D721Med (cell line): Measurements from ENCODE around the gene DIP2C.

Experiments used
- DNase-seq: peaks from one replicate; pipeline ENCODE4 v3.0.0; 2011; ENCODE audit warnings: low spot score; ENCODE audit not compliant: insufficient read length
- FAIRE-seq: peaks from 2 replicates; lab custom pipeline; 2011; peaks lifted over from hg19 to GRCh38; lab: Jason Lieb, UNC
- CTCF ChIP-seq: IDR thresholded peaks from 2 replicates; pipeline ENCODE4 v1.5.1; 2012; ENCODE audit warnings: mild to moderate bottlenecking, control low read depth; ENCODE audit not compliant: insufficient read depth; ENCODE audit errors: missing control alignments

Gene DIP2C

GRCh38 chr10:507908-508444, 181.5 kb downstream of the DIP2C start:
- TF ChIP-seq CTCF, result no peak
- DNase-seq (no peak), FAIRE-seq (no peak)

- TF ChIP-seq CTCF, result no peak
- FAIRE-seq (no peak), DNase-seq (no peak)
These were observed 182.1 kb downstream of the DIP2C start for GRCh38 chr10:507355-507699.

GRCh38 chr10:506451-507354, 182.8 kb downstream of the DIP2C start:
- no peak for TF ChIP-seq CTCF

DNA sequence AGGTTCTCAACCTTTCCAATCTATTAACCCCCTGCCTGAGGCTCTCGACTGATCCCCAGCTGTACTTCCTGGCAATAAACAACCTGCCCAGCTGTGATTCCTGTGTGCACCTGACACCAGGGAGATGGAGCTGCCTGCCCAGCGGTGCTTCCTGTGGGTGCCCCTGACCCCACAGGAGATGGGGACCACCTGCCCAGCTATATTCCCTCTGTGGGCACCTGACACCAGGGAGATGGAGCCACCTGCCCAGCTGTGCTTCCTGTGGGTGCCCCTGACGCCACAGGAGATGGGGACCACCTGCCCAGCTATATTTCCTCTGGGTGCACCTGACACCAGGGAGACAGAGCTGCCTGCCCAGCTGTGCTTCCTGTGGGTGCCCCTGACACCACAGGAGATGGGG, 184.0 kb downstream of the DIP2C start:
- no peak for TF ChIP-seq CTCF
- DNase-seq, result no peak
- no peak for FAIRE-seq

More at GRCh38 chr10:506451-507354, 182.8 kb downstream of the DIP2C start:
- no peak for DNase-seq
- no peak for FAIRE-seq

- FAIRE-seq (no peak), DNase-seq (no peak)
- no peak for TF ChIP-seq CTCF
These were observed 184.7 kb downstream of the DIP2C start for GRCh38 chr10:504806-505205.

- FAIRE-seq, result no peak
- no peak for TF ChIP-seq CTCF
- DNase-seq, result no peak
These were observed 185.3 kb downstream of the DIP2C start for GRCh38 chr10:504121-504611.

DNA sequence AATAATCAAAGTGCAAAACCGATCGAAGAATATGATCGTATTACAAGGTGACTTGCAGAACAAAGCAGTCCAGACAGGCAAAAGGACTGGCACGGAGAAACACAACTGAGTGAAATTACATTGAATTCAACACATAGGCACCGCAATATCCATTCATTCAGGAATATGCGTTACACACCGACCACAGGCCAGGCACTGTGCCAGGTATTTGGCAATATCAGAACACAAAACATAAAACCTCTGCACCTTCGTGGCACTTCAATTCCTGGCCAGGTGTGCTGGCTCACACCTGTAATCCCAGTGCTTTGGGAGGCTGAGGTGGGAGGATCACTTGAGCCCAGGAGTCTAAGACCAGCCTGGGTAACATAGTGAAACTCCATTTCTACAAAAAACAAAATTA, 187.9 kb downstream of the DIP2C start:
- DNase-seq (no peak), FAIRE-seq (no peak)
- TF ChIP-seq CTCF, result no peak
